AG20443 (cell line): ENCODE results near the gene SLC25A21.
"Not testable (repeated sequence)": the region's sequence is repeated elsewhere in the genome, so short reads cannot be mapped to it uniquely, and the experiment has no call there.

Experiments used
- DNase-seq: peaks from one replicate; pipeline ENCODE4 v3.0.0; 2012; ENCODE audit warnings: low spot score, mixed read lengths

SLC25A21 gene

DNA sequence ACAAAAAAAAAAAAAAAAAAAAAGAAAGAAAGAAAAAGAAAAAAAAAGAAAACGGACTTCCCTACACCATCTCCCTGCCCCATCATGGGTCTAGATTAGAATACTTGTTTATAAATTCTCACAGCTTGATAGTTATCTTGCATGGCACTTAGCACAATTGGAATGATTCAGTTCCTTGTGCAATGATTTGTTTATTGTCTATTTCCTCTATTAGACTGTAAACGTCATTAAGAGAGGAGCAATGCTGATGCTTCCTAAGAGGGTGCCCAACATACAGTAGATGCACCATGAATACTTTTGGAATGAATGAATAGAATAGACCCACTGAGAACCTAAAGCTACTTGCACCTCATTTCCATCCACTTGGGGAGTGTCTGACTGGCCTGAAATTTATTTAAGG, 469.9 kb downstream of the SLC25A21 start:
- DNase-seq: no peak

GRCh38 chr14:36701132-36701531, 471.3 kb downstream of the SLC25A21 start:
- DNase-seq: no peak

GRCh38 chr14:36700651-36701050, 471.8 kb downstream of the SLC25A21 start:
- DNase-seq: no peak

DNA sequence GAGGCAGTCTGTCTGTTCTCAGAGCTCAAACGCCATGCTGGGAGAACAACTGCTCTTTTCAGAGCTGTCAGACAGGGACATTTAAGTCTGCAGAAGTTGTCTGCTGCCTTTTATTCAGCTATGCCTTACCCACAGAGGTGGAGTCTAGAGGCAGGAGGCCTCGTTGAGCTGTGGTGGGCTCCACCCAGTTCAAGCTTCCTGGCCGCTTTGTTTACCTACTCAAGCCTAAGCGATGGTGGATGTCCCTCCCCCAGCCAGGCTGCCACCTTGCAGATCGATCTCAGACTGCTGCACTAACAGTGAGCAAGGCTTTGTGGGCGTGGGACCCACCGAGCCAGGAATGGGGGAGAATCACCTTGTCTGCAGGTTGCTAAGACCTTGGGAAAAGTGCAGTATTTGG, 473.0 kb downstream of the SLC25A21 start:
- not testable (repeated sequence) for DNase-seq

GRCh38 chr14:36690311-36691040, 481.9 kb downstream of the SLC25A21 start:
- DNase-seq: no peak

- DNase-seq: no peak
Measured at GRCh38 chr14:36684946-36685345, 487.5 kb downstream of the SLC25A21 start.

DNA sequence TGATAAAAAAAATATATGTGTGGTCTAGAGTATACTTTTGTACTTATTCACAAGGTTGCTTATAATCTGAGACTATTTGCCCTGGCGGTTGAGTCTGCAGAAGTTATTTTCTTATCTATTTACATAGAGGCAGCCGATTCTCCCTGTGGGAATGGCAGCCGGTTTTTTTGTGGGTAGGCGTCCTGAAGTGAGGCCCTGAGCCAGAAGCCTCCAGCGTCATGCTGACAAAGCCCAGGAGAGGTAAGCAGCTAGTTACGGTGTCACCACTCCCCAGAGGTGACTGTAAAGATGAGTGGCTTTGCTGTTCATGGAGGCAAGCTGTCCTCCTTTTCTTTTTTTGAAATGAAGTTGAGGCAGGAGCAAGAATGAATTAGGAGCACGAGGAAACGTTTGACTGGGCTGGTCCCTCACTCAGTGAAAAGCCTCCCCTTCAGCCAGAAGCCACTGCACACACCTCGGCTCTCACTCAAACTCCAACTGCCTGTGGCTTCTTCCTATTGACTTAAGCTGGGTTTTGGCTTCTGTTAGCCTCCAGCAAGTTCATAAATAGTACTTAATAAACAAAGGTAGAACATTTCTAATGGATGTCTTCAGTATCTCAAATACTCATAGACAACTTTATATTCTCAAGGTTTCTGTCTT, 489.2 kb downstream of the SLC25A21 start:
- DNase-seq: no peak

DNA sequence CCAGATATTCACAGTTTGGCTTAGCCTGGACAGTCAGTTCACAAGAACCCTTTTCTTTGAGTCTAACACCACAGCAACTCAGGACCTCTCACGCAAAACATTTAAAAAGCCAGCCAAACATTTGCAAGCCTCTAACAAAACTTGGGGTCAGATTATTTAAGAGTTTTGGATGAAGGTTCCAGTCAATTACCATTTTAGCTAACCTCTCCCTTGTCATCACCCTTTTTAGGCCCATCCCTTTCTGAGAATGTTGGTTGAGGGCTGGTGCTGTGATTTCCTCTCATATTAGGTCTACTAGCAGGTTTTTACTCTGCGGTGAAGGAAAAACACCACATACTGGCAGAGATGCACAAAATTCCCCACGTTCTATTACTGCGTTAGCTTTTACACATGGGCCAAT, 490.1 kb downstream of the SLC25A21 start:
- no peak for DNase-seq

DNA sequence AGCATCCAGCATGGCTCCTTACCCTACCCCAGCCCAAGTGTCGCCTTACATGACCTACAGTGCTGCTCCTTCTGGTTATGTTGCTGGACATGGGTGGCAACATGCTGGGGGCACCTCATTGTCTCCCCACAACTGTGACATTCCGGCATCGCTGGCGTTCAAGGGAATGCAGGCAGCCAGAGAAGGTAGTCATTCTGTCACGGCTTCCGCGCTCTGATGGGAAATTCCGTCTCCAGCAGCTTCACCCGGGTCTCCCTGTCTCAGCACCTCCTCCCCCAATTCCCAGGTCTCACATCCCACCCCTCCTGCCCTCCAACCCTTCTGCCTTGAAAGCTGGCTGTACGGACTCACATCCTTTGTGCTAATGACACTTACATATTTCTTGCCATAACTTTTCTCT, 496.2 kb downstream of the SLC25A21 start:
- no peak for DNase-seq

DNA sequence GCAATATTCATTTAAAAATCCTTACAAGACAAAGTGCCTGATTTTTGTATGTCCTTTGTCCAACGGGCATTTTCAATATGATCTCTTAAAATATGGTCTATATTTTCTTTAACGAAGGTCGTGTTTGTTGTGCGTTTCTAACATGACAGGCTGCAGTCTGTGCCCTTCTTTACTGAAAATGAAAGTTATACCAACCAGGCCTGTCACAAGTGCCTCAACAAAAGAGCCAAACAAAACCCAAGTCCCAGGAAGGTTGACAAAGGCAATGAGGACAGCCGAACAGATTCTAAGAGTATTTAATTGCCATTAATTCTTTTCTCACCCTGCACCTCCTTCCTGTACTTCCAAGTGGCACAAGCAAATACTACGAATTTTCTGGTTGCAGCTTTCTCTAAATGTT, 496.8 kb downstream of the SLC25A21 start:
- DNase-seq: no peak

- DNase-seq: no peak
Measured at GRCh38 chr14:36674659-36675058, 497.7 kb downstream of the SLC25A21 start.

DNA sequence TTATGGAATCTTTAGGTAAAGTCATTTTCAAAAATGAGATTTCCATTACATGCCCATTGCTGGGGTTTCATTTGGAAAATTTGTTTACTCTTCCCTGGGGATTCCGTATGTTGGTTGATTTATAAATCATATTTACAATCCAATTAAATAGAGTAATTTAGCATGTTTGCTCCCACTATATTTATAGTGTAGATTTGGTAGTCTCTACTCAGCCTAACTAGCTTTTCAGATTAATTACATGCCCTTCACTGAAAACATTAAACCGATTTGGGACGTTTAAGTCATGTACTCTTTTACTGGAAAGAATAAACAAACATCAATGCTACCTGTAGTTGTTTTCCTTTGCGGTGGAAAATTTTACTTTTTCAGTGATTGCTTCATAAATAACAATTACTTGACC, 500.3 kb downstream of the SLC25A21 start:
- DNase-seq: no peak

- DNase-seq: no peak
Measured at GRCh38 chr14:36671149-36671548, 501.3 kb downstream of the SLC25A21 start.

GRCh38 chr14:36667679-36668078, 504.7 kb downstream of the SLC25A21 start:
- no peak for DNase-seq

GRCh38 chr14:36666416-36667206, 505.8 kb downstream of the SLC25A21 start:
- no peak for DNase-seq

DNA sequence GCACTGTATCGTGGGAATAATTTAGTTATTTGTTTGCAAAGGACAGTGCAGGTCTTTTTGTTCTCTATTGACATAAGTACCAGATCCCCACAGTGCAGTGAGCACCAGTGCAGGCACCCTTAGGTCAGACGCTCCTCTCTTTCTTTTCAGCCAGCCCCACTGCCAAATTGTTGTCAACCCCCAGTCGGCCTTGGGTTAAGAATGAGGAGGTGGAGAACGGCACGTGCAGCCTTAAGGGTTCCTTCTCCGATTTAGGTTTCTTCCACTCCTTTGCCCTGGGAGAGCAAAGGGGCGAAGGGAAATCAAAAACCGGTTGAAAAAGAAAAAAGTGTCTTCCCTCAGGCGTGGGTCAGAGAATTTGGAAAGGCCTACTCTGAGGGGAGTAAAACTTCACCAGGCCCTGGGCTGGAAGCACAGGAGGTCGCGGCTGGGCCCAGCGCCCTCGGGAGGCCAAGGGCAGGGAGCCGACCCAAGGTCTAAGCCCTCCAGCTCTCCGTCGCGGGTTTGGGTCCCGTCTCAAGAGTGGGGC, 506.5 kb downstream of the SLC25A21 start:
- DNase-seq: no peak

DNA sequence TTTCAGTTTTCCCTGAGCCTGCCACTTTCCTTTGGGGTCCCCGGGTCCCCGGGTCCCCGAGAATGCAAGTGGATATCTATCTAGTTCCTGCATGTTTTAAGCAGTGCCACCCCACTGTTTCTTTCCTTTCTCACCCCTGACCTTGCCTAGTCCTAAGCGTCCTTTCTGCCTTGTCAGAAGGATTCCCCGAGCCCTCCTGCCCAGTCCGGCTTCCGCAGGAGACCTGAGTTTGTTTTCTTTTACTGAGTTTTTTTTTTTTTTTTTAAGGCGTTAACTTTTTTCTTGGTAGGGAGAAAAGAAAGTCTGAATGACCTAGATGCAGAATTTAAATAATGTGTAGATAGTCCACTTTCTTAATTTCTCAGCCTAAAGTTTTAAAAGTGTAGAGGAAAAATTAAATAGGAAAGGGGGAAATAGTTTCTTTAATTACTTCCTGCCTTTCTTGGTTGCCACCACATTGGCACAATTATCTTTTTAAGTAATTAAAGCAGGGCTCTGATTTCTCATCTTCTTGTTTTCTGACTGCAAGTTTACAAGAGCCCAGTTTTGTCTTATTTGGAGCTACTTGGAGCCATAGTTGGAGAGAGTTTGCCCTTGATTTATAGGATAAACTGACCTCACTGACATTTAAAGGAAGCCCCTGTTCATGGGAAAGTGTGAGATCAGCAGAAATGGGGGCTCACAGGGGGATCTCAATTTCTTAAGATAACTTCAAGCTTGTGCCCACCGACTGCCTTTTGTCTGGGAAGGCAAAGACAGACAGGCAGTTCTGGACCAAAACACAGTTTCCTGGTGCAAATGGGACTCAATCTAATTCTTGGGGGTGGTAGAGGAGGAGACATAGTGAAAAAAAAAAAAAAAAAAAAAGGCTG, 507.8 kb downstream of the SLC25A21 start:
- DNase-seq: no peak

- DNase-seq: peak; percentile 76
Measured at GRCh38 chr14:36663404-36664321, 508.7 kb downstream of the SLC25A21 start.

- peak; percentile 56 for DNase-seq
Measured at GRCh38 chr14:36662543-36663403, 509.6 kb downstream of the SLC25A21 start.

DNA sequence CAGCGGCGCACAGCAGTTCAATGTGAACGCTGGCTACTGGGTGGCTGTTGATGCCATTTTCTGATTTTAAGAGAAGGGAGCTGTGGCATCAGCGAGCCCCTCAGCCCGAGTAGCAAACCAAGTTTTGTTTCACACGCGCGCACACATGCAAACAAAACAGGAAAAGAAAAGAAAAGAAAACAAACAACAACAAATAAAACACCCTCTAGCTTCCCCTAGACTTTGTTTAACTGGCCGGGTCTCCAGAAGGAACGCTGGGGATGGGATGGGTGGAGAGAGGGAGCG, 510.2 kb downstream of the SLC25A21 start:
- no peak for DNase-seq
